GM23338 (cell line): ENCODE data around the gene CCDC86. TPM values are rescaled to one million over a fixed set of nuclear protein-coding genes. Genes with fewer than 3 reads are reported as not detected.

Source experiments
- ATAC-seq: fragments of 200-7000 bp; cut with Tn5 transposase; 3 replicates; pipeline ENCODE4 v1.9.1; 2020
- DNase-seq: peaks from one replicate; pipeline ENCODE4 v3.0.0-alpha.2; 2015; ENCODE audit warnings: low spot score
- H2AFZ ChIP-seq: fragments of 200-600 bp; sonication (generic); 2 replicates; pipeline ENCODE4 v1.8.0; 2016; ENCODE audit warnings: antibody characterized with exemption, mild to moderate bottlenecking, moderate library complexity
- H3F3A ChIP-seq: fragments of 200-600 bp; sonication (generic); replicated peaks from 2 replicates; pipeline ENCODE4 v1.8.0; 2017; ENCODE audit warnings: antibody characterized with exemption, mixed run types, low read depth
- H3K27ac ChIP-seq: fragments of 200-600 bp; sonication (generic); 2 replicates; pipeline ENCODE4 v1.6.1; 2016; ENCODE audit warnings: low read depth
- H3K27me3 ChIP-seq: fragments of 200-600 bp; sonication (generic); 2 replicates; pipeline ENCODE4 v1.8.0; 2016; ENCODE audit warnings: mild to moderate bottlenecking, mixed run types, moderate library complexity; ENCODE audit not compliant: insufficient read depth
- H3K36me3 ChIP-seq: fragments of 200-600 bp; sonication (generic); 2 replicates; pipeline ENCODE4 v1.8.0; 2016; ENCODE audit warnings: mild to moderate bottlenecking; ENCODE audit not compliant: insufficient read depth
- H3K4me1 ChIP-seq: fragments of 200-600 bp; sonication (generic); 2 replicates; pipeline ENCODE4 v1.8.0; 2016; ENCODE audit warnings: mild to moderate bottlenecking, moderate library complexity; ENCODE audit not compliant: insufficient read depth
- H3K4me2 ChIP-seq: fragments of 200-600 bp; sonication (generic); 2 replicates; pipeline ENCODE4 v1.7.1; 2017; ENCODE audit warnings: mixed run types
- H3K4me3 ChIP-seq: fragments of 200-600 bp; sonication (generic); 2 replicates; pipeline ENCODE4 v1.6.1; 2016; ENCODE audit warnings: mixed run types
- H3K79me2 ChIP-seq: fragments of 200-600 bp; sonication (generic); replicated peaks from 2 replicates; pipeline ENCODE4 v1.8.0; 2017; ENCODE audit warnings: mild to moderate bottlenecking; ENCODE audit not compliant: insufficient read depth
- H3K9me2 ChIP-seq: fragments of 200-600 bp; sonication (generic); 2 replicates; pipeline ENCODE4 v1.8.0; 2017; ENCODE audit not compliant: insufficient read depth
- H4K20me1 ChIP-seq: fragments of 200-600 bp; sonication (generic); replicated peaks from 2 replicates; pipeline ENCODE4 v1.8.0; 2017; ENCODE audit warnings: mild to moderate bottlenecking; ENCODE audit not compliant: insufficient read depth
- H3K27ac Mint-ChIP-seq: 2 replicates; pipeline ENCODE4 v1.8.0; 2020; ENCODE audit warnings: inconsistent platforms, mild to moderate bottlenecking, moderate library complexity, mixed read lengths
- H3K27me3 Mint-ChIP-seq: 3 replicates; pipeline ENCODE4 v1.8.0; 2022; ENCODE audit warnings: low read depth, mild to moderate bottlenecking, moderate library complexity, mixed read lengths, inconsistent platforms; ENCODE audit not compliant: insufficient read depth, poor library complexity
- H3K36me3 Mint-ChIP-seq: 3 replicates; pipeline ENCODE4 v1.8.0; 2021; ENCODE audit warnings: low read depth, mild to moderate bottlenecking, inconsistent platforms, moderate library complexity, mixed read lengths
- H3K4me1 Mint-ChIP-seq: 3 replicates; pipeline ENCODE4 v1.8.0; 2020; ENCODE audit warnings: mild to moderate bottlenecking, inconsistent platforms, mixed read lengths
- H3K4me3 Mint-ChIP-seq: 3 replicates; pipeline ENCODE4 v1.8.0; 2021; ENCODE audit warnings: moderate library complexity, mild to moderate bottlenecking, inconsistent platforms, mixed read lengths
- H3K9me3 Mint-ChIP-seq: 3 replicates; pipeline ENCODE4 v1.8.0; 2020; ENCODE audit warnings: moderate library complexity, mild to moderate bottlenecking, inconsistent platforms, mixed read lengths
- CREB1 ChIP-seq: fragments of 250-450 bp; sonication (Bioruptor Pico); IDR thresholded peaks from 2 replicates; pipeline ENCODE4 v1.5.0; 2020; ENCODE audit warnings: low read depth, mild to moderate bottlenecking, moderate library complexity
- polyA plus RNA-seq: library from polyadenylated mRNA; unstranded; fragments of >200 nt; fragmentation: Nextera tagmentation; extraction: Ambion mirVana; gene quantifications from 2 replicates; pipeline ENCODE4 v1.2.1, GENCODE V29; 2016
- total RNA-seq: library from RNA; depleted of rRNA; stranded (reverse); fragments of >200 nt; shearing (Covaris generic); gene quantifications from 2 replicates; pipeline ENCODE4 v1.2.3, GENCODE V29; 2014
- TF ChIP-seq, protein P1 (sequence below): IDR thresholded peaks from one replicate; pipeline ENCODE4 v1.6.1; 2018; ENCODE audit warnings: antibody characterized with exemption; ENCODE audit not compliant: unreplicated experiment
- TF ChIP-seq, protein P2 (sequence below): fragments of 250-450 bp; sonication (Bioruptor Pico); IDR thresholded peaks from 2 replicates; pipeline ENCODE4 v1.5.0; 2020; ENCODE audit warnings: mild to moderate bottlenecking, moderate library complexity

CCDC86 gene
- total and polyA plus RNA-seq, 2 experiments from 2014 or later, result 67.3 to 98.5 TPM

- H3K27ac Mint-ChIP-seq, result no peak overlapping the region
- Histone ChIP-seq H3K27ac (no peak overlapping the region), H3K9me2 (no peaks in the 10 kb centered on the region), H3K4me1 (no peaks in the 10 kb centered on the region), H3K27me3 (no peaks in the 10 kb centered on the region), H4K20me1 (no peaks in the 10 kb centered on the region), H3F3A (no peaks in the 10 kb centered on the region), H3K79me2 (no peaks in the 10 kb centered on the region), H3K4me2 (no peak overlapping the region), H3K4me3 (no peak overlapping the region), H3K36me3 (no peaks in the 10 kb centered on the region), H2AFZ (no peak overlapping the region)
- TF ChIP-seq, protein P1, sequence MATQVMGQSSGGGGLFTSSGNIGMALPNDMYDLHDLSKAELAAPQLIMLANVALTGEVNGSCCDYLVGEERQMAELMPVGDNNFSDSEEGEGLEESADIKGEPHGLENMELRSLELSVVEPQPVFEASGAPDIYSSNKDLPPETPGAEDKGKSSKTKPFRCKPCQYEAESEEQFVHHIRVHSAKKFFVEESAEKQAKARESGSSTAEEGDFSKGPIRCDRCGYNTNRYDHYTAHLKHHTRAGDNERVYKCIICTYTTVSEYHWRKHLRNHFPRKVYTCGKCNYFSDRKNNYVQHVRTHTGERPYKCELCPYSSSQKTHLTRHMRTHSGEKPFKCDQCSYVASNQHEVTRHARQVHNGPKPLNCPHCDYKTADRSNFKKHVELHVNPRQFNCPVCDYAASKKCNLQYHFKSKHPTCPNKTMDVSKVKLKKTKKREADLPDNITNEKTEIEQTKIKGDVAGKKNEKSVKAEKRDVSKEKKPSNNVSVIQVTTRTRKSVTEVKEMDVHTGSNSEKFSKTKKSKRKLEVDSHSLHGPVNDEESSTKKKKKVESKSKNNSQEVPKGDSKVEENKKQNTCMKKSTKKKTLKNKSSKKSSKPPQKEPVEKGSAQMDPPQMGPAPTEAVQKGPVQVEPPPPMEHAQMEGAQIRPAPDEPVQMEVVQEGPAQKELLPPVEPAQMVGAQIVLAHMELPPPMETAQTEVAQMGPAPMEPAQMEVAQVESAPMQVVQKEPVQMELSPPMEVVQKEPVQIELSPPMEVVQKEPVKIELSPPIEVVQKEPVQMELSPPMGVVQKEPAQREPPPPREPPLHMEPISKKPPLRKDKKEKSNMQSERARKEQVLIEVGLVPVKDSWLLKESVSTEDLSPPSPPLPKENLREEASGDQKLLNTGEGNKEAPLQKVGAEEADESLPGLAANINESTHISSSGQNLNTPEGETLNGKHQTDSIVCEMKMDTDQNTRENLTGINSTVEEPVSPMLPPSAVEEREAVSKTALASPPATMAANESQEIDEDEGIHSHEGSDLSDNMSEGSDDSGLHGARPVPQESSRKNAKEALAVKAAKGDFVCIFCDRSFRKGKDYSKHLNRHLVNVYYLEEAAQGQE, result no peak
- TF ChIP-seq CREB1, result no peak
- TF ChIP-seq, protein P2, sequence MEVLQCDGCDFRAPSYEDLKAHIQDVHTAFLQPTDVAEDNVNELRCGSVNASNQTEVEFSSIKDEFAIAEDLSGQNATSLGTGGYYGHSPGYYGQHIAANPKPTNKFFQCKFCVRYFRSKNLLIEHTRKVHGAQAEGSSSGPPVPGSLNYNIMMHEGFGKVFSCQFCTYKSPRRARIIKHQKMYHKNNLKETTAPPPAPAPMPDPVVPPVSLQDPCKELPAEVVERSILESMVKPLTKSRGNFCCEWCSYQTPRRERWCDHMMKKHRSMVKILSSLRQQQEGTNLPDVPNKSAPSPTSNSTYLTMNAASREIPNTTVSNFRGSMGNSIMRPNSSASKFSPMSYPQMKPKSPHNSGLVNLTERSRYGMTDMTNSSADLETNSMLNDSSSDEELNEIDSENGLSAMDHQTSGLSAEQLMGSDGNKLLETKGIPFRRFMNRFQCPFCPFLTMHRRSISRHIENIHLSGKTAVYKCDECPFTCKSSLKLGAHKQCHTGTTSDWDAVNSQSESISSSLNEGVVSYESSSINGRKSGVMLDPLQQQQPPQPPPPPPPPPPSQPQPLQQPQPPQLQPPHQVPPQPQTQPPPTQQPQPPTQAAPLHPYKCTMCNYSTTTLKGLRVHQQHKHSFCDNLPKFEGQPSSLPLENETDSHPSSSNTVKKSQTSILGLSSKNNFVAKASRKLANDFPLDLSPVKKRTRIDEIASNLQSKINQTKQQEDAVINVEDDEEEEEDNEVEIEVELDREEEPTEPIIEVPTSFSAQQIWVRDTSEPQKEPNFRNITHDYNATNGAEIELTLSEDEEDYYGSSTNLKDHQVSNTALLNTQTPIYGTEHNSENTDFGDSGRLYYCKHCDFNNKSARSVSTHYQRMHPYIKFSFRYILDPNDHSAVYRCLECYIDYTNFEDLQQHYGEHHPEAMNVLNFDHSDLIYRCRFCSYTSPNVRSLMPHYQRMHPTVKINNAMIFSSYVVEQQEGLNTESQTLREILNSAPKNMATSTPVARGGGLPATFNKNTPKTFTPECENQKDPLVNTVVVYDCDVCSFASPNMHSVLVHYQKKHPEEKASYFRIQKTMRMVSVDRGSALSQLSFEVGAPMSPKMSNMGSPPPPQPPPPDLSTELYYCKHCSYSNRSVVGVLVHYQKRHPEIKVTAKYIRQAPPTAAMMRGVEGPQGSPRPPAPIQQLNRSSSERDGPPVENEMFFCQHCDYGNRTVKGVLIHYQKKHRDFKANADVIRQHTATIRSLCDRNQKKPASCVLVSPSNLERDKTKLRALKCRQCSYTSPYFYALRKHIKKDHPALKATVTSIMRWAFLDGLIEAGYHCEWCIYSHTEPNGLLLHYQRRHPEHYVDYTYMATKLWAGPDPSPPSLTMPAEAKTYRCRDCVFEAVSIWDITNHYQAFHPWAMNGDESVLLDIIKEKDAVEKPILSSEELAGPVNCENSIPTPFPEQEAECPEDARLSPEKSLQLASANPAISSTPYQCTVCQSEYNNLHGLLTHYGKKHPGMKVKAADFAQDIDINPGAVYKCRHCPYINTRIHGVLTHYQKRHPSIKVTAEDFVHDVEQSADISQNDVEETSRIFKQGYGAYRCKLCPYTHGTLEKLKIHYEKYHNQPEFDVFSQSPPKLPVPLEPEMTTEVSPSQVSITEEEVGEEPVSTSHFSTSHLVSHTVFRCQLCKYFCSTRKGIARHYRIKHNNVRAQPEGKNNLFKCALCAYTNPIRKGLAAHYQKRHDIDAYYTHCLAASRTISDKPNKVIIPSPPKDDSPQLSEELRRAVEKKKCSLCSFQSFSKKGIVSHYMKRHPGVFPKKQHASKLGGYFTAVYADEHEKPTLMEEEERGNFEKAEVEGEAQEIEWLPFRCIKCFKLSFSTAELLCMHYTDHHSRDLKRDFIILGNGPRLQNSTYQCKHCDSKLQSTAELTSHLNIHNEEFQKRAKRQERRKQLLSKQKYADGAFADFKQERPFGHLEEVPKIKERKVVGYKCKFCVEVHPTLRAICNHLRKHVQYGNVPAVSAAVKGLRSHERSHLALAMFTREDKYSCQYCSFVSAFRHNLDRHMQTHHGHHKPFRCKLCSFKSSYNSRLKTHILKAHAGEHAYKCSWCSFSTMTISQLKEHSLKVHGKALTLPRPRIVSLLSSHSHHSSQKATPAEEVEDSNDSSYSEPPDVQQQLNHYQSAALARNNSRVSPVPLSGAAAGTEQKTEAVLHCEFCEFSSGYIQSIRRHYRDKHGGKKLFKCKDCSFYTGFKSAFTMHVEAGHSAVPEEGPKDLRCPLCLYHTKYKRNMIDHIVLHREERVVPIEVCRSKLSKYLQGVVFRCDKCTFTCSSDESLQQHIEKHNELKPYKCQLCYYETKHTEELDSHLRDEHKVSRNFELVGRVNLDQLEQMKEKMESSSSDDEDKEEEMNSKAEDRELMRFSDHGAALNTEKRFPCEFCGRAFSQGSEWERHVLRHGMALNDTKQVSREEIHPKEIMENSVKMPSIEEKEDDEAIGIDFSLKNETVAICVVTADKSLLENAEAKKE, result no peak
- H3K9me3 Mint-ChIP-seq, result peaks cover 34% of the 10 kb centered on the region
- H3K4me3 Mint-ChIP-seq, result no peak overlapping the region
- peaks cover 8% of the 10 kb centered on the region for H3K27me3 Mint-ChIP-seq
- peaks cover 12% of the 10 kb centered on the region; the same call in 2 of the 3 replicates for H3K36me3 Mint-ChIP-seq
- ATAC-seq (no peak), DNase-seq (no peak)
- no peaks in the 10 kb centered on the region for H3K4me1 Mint-ChIP-seq
These were observed 25.2 kb upstream of the CCDC86 start for GRCh38 chr11:60816590-60817157.
